MM.1S (cell line): ENCODE results near the gene EDN3.
A peak's percentile ranks its signal among the peaks of the same experiment; 100 is the strongest.

ENCODE experiments used
- DNase-seq: peaks from one replicate; pipeline ENCODE4 v3.0.0-alpha.2; 2015
- H2AFZ ChIP-seq: fragments of 300-600 bp; sonication (generic); 2 replicates; pipeline ENCODE4 v1.6.0; 2016; ENCODE audit warnings: antibody characterized with exemption, low read length
- H3F3A ChIP-seq: fragments of 300-600 bp; sonication (generic); 2 replicates; pipeline ENCODE4 v1.6.1; 2016; ENCODE audit warnings: mild to moderate bottlenecking, antibody characterized with exemption, low read length, moderate library complexity, mixed read lengths; ENCODE audit not compliant: insufficient read depth
- H3K27ac ChIP-seq: fragments of 300-600 bp; sonication (generic); 2 replicates; pipeline ENCODE4 v1.5.1; 2016; ENCODE audit warnings: mild to moderate bottlenecking, low read length
- H3K27me3 ChIP-seq: fragments of 300-600 bp; sonication (generic); replicated peaks from 2 replicates; pipeline ENCODE4 v1.6.0; 2016; ENCODE audit warnings: low read length; ENCODE audit not compliant: insufficient read depth
- H3K36me3 ChIP-seq: fragments of 300-600 bp; sonication (generic); replicated peaks from 2 replicates; pipeline ENCODE4 v1.6.1; 2016; ENCODE audit warnings: mild to moderate bottlenecking, low read length, mixed read lengths; ENCODE audit not compliant: insufficient read depth
- H3K4me1 ChIP-seq: fragments of 300-600 bp; sonication (generic); 2 replicates; pipeline ENCODE4 v1.6.1; 2016; ENCODE audit warnings: low read length, mixed read lengths
- H3K4me2 ChIP-seq: fragments of 300-600 bp; sonication (generic); 2 replicates; pipeline ENCODE4 v1.6.0; 2016; ENCODE audit warnings: low read depth, low read length
- H3K4me3 ChIP-seq: fragments of 300-600 bp; sonication (generic); 2 replicates; pipeline ENCODE4 v1.5.1; 2016; ENCODE audit warnings: low read length, mixed read lengths
- H3K79me2 ChIP-seq: fragments of 300-600 bp; sonication (generic); 2 replicates; pipeline ENCODE4 v1.6.1; 2016; ENCODE audit warnings: mixed run types, low read length, mixed read lengths
- H3K9ac ChIP-seq: fragments of 300-600 bp; sonication (generic); 2 replicates; pipeline ENCODE4 v1.6.1; 2016; ENCODE audit warnings: low read length, mixed read lengths
- H3K9me2 ChIP-seq: fragments of 300-600 bp; sonication (generic); replicated peaks from 2 replicates; pipeline ENCODE4 v1.6.1; 2016; ENCODE audit warnings: mild to moderate bottlenecking, low read length, mixed read lengths; ENCODE audit not compliant: insufficient read depth
- H3K9me3 ChIP-seq: fragments of 300-600 bp; sonication (generic); replicated peaks from 2 replicates; pipeline ENCODE4 v1.6.1; 2016; ENCODE audit warnings: mild to moderate bottlenecking, low read length, mixed read lengths; ENCODE audit not compliant: insufficient read depth
- H4K20me1 ChIP-seq: fragments of 300-600 bp; sonication (generic); 2 replicates; pipeline ENCODE4 v1.6.1; 2016; ENCODE audit warnings: mild to moderate bottlenecking, low read length, moderate library complexity, mixed read lengths; ENCODE audit not compliant: insufficient read depth
- CTCF ChIP-seq: fragments of 300-600 bp; sonication (generic); IDR thresholded peaks from 2 replicates; pipeline ENCODE4 v1.5.1; 2016; ENCODE audit warnings: antibody characterized with exemption, low read length, mixed read lengths
- EZH2 ChIP-seq: fragments of 300-600 bp; sonication (generic); optimal IDR thresholded peaks from 2 replicates; pipeline ENCODE3; 2017; ENCODE audit warnings: low read depth, mild to moderate bottlenecking, antibody characterized with exemption, low read length, mixed read lengths
- EZH2phosphoT487 ChIP-seq: fragments of 300-600 bp; sonication (generic); IDR thresholded peaks from 2 replicates; pipeline ENCODE4 v1.6.1; 2018; ENCODE audit warnings: antibody characterized with exemption, low read length

Gene EDN3

GRCh38 chr20:59270380-59270779 lies 30.0 kb upstream of the EDN3 start:
- Histone ChIP-seq H4K20me1 (no peaks in the 10 kb centered on the region), H3K4me3 (no peak overlapping the region), H3K9me2 (no peaks in the 10 kb centered on the region), H3K79me2 (no peaks in the 10 kb centered on the region), H3K36me3 (no peaks in the 10 kb centered on the region), H3K27me3 (peaks cover 97% of the 10 kb centered on the region), H3K4me2 (no peak overlapping the region), H2AFZ (no peak overlapping the region), H3K9ac (no peak overlapping the region), H3F3A (no peaks in the 10 kb centered on the region), H3K27ac (no peak overlapping the region), H3K9me3 (no peaks in the 10 kb centered on the region), H3K4me1 (no peaks in the 10 kb centered on the region)
- TF ChIP-seq CTCF (no peak), EZH2phosphoT487 (no peak), EZH2 (no peak)
- no peak for DNase-seq

- no peak overlapping the region for H3K9ac ChIP-seq
- no peaks in the 10 kb centered on the region for H3K4me1 ChIP-seq
- peak; percentile 53 for TF ChIP-seq EZH2
- no peak for TF ChIP-seq EZH2phosphoT487
- no peak for TF ChIP-seq CTCF
- no peaks in the 10 kb centered on the region for H3K9me2 ChIP-seq
- H3K27ac ChIP-seq = no peak overlapping the region
- peaks cover 97% of the 10 kb centered on the region for H3K27me3 ChIP-seq
- H3K4me2 ChIP-seq = no peak overlapping the region
- DNase-seq = no peak
- no peak overlapping the region for H2AFZ ChIP-seq
- no peaks in the 10 kb centered on the region for H3K36me3 ChIP-seq
- H3K9me3 ChIP-seq = no peaks in the 10 kb centered on the region
- H4K20me1 ChIP-seq = no peaks in the 10 kb centered on the region
- no peak overlapping the region for H3K4me3 ChIP-seq
- H3K79me2 ChIP-seq = no peaks in the 10 kb centered on the region
- H3F3A ChIP-seq = no peaks in the 10 kb centered on the region
These were observed 26.6 kb upstream of the EDN3 start for GRCh38 chr20:59273739-59274357.

- Histone ChIP-seq H2AFZ (no peak overlapping the region), H3K9ac (no peak overlapping the region), H3K4me3 (no peak overlapping the region), H3K9me2 (no peaks in the 10 kb centered on the region), H3K4me1 (no peaks in the 10 kb centered on the region), H3K27me3 (peaks cover 96% of the 10 kb centered on the region), H3K79me2 (no peaks in the 10 kb centered on the region), H3F3A (no peaks in the 10 kb centered on the region), H3K27ac (no peak overlapping the region), H3K36me3 (no peaks in the 10 kb centered on the region), H3K4me2 (no peak overlapping the region), H3K9me3 (no peaks in the 10 kb centered on the region), H4K20me1 (no peaks in the 10 kb centered on the region)
- TF ChIP-seq EZH2 = no peak
- no peak for TF ChIP-seq CTCF
- TF ChIP-seq EZH2phosphoT487 = no peak
- no peak for DNase-seq
These were observed 23.5 kb upstream of the EDN3 start for GRCh38 chr20:59276938-59277337.
